H1 (cell line): Measurements from ENCODE around the gene DDX43. TPM values are rescaled to one million over a fixed set of nuclear protein-coding genes. Genes with fewer than 3 reads are reported as not detected.

Source experiments
- CBX5 ChIP-seq: fragments of 300-800, 300-1000 bp; sonication (generic); IDR thresholded peaks from 2 replicates; pipeline ENCODE4 v1.7.1; 2016; ENCODE audit warnings: antibody characterized with exemption, low read length, low read depth
- CHD1 ChIP-seq: IDR thresholded peaks from 2 replicates; pipeline ENCODE4 v1.6.1; 2012; ENCODE audit warnings: low read depth, low read length, improper control_type of control experiment
- CHD2 ChIP-seq: IDR thresholded peaks from 2 replicates; pipeline ENCODE4 v1.6.1; 2012; ENCODE audit warnings: low read length, improper control_type of control experiment
- GABPA ChIP-seq: IDR thresholded peaks from 2 replicates; pipeline ENCODE4 v1.6.1; 2011; ENCODE audit warnings: mild to moderate bottlenecking, low read length, moderate library complexity, borderline replicate concordance; ENCODE audit not compliant: insufficient read depth
- RBBP5 ChIP-seq: IDR thresholded peaks from 2 replicates; pipeline ENCODE4 v1.7.1; 2012; ENCODE audit warnings: low read depth, mild to moderate bottlenecking, inconsistent platforms, low read length, moderate library complexity, borderline replicate concordance
- RXRA ChIP-seq: IDR thresholded peaks from 2 replicates; pipeline ENCODE4 v1.6.1; 2011; ENCODE audit warnings: low read depth, mild to moderate bottlenecking, low read length, moderate library complexity; ENCODE audit not compliant: insufficient read depth
- SIRT6 ChIP-seq: IDR thresholded peaks from one replicate; pipeline ENCODE4 v1.7.1; 2012; ENCODE audit warnings: low read length, inconsistent platforms
- SIX5 ChIP-seq: IDR thresholded peaks from 2 replicates; pipeline ENCODE4 v1.6.1; 2011; ENCODE audit warnings: mild to moderate bottlenecking, low read depth, low read length
- SUZ12 ChIP-seq: fragments of 200-600 bp; sonication (generic); IDR thresholded peaks from 2 replicates; pipeline ENCODE4 v1.6.1; 2012; ENCODE audit warnings: mild to moderate bottlenecking, inconsistent platforms, low read length, moderate library complexity, mixed read lengths
- TAF7 ChIP-seq: optimal IDR thresholded peaks from 2 replicates; pipeline ENCODE3; 2011; ENCODE audit warnings: low read depth, mild to moderate bottlenecking, inconsistent platforms, low read length, moderate library complexity, borderline replicate concordance
- TBP ChIP-seq: IDR thresholded peaks from 2 replicates; pipeline ENCODE4 v1.6.1; 2011; ENCODE audit warnings: low read depth, low read length, improper control_type of control experiment
- YY1 ChIP-seq: IDR thresholded peaks from 2 replicates; pipeline ENCODE4 v1.6.1; 2011; ENCODE audit warnings: low read depth, mild to moderate bottlenecking, low read length
- polyA plus RNA-seq, 7 experiments: library from polyadenylated mRNA; depleted of rRNA in 3 of 7; stranded (reverse) in 5 of 7; unstranded in 2 of 7; fragments of >200 nt in 5 of 7; fragments of 200-250 nt in 2 of 7; gene quantifications; 1 replicate in 5 of 7; 2 replicates in 1 of 7; 4 replicates in 1 of 7; pipeline versions ENCODE4 v1.2.1 to v1.2.3, GENCODE V29; 2011 to 2013; ENCODE audit warnings: missing spikeins in 2 of 7, mixed read lengths in 2 of 7
- total RNA-seq: library from RNA; stranded (reverse); fragmentation: NEBNext Ultra II Directional; extraction: Animal tissue kit (Norgen Biotek cat#: 25700); gene quantifications from 2 replicates; pipeline ENCODE4 v1.2.1, GENCODE V29; 2021
- TF ChIP-seq, protein P1 (sequence below): fragments of 300-600 bp; sonication (generic); IDR thresholded peaks from 2 replicates; pipeline ENCODE4 v1.7.1; 2012; ENCODE audit warnings: low read length, moderate library complexity, mild to moderate bottlenecking, inconsistent platforms; ENCODE audit not compliant: insufficient replicate concordance

DDX43 gene
- total and polyA plus RNA-seq, 2 of the 8 experiments (the other 6 are each of a cell fraction or from before 2014, with no cell fraction given) = 0.05 TPM; not detected in 1

DNA sequence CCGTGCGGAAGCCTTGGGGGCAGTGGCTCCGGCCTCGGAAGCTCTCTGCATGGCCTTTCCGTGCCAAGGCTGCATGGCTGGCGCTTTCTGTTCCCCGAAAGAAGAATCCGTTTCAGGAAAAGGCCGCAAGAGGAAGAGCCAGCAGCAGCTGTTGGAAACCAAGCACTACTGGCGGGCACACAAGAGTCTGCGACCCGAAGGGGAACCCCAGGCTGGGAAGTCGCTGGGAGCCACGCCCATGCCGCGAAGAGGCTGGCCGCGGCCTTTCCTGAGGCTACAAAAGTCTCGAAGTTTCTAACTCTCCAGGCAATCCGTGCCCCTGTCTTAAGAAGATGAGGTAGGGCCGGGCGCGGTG, 57.5 kb downstream of the DDX43 start, which contains the start of gene CGAS (continued):
- TF ChIP-seq, protein P1, sequence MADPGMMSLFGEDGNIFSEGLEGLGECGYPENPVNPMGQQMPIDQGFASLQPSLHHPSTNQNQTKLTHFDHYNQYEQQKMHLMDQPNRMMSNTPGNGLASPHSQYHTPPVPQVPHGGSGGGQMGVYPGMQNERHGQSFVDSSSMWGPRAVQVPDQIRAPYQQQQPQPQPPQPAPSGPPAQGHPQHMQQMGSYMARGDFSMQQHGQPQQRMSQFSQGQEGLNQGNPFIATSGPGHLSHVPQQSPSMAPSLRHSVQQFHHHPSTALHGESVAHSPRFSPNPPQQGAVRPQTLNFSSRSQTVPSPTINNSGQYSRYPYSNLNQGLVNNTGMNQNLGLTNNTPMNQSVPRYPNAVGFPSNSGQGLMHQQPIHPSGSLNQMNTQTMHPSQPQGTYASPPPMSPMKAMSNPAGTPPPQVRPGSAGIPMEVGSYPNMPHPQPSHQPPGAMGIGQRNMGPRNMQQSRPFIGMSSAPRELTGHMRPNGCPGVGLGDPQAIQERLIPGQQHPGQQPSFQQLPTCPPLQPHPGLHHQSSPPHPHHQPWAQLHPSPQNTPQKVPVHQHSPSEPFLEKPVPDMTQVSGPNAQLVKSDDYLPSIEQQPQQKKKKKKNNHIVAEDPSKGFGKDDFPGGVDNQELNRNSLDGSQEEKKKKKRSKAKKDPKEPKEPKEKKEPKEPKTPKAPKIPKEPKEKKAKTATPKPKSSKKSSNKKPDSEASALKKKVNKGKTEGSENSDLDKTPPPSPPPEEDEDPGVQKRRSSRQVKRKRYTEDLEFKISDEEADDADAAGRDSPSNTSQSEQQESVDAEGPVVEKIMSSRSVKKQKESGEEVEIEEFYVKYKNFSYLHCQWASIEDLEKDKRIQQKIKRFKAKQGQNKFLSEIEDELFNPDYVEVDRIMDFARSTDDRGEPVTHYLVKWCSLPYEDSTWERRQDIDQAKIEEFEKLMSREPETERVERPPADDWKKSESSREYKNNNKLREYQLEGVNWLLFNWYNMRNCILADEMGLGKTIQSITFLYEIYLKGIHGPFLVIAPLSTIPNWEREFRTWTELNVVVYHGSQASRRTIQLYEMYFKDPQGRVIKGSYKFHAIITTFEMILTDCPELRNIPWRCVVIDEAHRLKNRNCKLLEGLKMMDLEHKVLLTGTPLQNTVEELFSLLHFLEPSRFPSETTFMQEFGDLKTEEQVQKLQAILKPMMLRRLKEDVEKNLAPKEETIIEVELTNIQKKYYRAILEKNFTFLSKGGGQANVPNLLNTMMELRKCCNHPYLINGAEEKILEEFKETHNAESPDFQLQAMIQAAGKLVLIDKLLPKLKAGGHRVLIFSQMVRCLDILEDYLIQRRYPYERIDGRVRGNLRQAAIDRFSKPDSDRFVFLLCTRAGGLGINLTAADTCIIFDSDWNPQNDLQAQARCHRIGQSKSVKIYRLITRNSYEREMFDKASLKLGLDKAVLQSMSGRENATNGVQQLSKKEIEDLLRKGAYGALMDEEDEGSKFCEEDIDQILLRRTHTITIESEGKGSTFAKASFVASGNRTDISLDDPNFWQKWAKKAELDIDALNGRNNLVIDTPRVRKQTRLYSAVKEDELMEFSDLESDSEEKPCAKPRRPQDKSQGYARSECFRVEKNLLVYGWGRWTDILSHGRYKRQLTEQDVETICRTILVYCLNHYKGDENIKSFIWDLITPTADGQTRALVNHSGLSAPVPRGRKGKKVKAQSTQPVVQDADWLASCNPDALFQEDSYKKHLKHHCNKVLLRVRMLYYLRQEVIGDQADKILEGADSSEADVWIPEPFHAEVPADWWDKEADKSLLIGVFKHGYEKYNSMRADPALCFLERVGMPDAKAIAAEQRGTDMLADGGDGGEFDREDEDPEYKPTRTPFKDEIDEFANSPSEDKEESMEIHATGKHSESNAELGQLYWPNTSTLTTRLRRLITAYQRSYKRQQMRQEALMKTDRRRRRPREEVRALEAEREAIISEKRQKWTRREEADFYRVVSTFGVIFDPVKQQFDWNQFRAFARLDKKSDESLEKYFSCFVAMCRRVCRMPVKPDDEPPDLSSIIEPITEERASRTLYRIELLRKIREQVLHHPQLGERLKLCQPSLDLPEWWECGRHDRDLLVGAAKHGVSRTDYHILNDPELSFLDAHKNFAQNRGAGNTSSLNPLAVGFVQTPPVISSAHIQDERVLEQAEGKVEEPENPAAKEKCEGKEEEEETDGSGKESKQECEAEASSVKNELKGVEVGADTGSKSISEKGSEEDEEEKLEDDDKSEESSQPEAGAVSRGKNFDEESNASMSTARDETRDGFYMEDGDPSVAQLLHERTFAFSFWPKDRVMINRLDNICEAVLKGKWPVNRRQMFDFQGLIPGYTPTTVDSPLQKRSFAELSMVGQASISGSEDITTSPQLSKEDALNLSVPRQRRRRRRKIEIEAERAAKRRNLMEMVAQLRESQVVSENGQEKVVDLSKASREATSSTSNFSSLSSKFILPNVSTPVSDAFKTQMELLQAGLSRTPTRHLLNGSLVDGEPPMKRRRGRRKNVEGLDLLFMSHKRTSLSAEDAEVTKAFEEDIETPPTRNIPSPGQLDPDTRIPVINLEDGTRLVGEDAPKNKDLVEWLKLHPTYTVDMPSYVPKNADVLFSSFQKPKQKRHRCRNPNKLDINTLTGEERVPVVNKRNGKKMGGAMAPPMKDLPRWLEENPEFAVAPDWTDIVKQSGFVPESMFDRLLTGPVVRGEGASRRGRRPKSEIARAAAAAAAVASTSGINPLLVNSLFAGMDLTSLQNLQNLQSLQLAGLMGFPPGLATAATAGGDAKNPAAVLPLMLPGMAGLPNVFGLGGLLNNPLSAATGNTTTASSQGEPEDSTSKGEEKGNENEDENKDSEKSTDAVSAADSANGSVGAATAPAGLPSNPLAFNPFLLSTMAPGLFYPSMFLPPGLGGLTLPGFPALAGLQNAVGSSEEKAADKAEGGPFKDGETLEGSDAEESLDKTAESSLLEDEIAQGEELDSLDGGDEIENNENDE = no peak
- TF ChIP-seq TAF7 (peak; percentile 76), GABPA (no peak), SIX5 (no peak), YY1 (no peak), SIRT6 (no peak), RXRA (no peak), CHD1 (no peak), CBX5 (no peak), SUZ12 (no peak; the same call in 1 of the 2 replicates), RBBP5 (no peak), TBP (peak; percentile 71; the same call in 1 of the 2 replicates), CHD2 (no peak)
